GM12864 (cell line): ENCODE results near the gene SMC3.
A peak's percentile ranks its signal among the peaks of the same experiment; 100 is the strongest.
"Not testable (repeated sequence)": the region's sequence is repeated elsewhere in the genome, so short reads cannot be mapped to it uniquely, and the experiment has no call there.

Source experiments
- DNase-seq: peaks from one replicate; pipeline ENCODE4 v3.0.0-alpha.2; 2011; ENCODE audit warnings: low read depth
- H3K4me3 ChIP-seq: 2 replicates; pipeline ENCODE4 v1.5.1; 2011; ENCODE audit warnings: mild to moderate bottlenecking, low read depth, low read length, control low read depth
- TF ChIP-seq, protein P1 (sequence below): IDR thresholded peaks from 2 replicates; pipeline ENCODE4 v1.5.1; 2011; ENCODE audit warnings: low read depth, mild to moderate bottlenecking, moderate library complexity, low read length, control low read depth, inconsistent platforms; ENCODE audit errors: missing control alignments

The SMC3 gene

DNA sequence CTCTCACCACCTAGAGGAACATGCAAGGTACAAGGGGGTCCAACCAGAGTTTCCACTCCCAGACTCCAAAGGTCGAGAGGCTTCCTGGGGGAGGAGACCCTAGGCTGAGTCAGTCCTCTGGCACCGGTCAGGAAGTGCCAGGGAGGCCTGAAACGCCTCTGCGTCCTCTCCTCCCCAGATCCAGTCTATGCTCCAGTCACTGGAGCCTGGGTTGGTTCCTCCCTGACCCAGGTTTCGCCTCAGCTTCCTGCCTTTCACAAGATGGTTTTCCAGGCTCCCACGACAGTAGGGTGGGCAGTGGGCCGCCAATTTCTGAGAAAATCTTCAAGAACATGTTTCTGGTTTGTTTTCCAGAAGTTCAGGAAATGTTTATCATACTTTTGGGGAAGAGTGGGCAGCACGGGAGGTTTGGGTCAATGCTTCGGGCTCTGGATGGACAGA lies 39.7 kb upstream of the SMC3 start:
- TF ChIP-seq, protein P1, sequence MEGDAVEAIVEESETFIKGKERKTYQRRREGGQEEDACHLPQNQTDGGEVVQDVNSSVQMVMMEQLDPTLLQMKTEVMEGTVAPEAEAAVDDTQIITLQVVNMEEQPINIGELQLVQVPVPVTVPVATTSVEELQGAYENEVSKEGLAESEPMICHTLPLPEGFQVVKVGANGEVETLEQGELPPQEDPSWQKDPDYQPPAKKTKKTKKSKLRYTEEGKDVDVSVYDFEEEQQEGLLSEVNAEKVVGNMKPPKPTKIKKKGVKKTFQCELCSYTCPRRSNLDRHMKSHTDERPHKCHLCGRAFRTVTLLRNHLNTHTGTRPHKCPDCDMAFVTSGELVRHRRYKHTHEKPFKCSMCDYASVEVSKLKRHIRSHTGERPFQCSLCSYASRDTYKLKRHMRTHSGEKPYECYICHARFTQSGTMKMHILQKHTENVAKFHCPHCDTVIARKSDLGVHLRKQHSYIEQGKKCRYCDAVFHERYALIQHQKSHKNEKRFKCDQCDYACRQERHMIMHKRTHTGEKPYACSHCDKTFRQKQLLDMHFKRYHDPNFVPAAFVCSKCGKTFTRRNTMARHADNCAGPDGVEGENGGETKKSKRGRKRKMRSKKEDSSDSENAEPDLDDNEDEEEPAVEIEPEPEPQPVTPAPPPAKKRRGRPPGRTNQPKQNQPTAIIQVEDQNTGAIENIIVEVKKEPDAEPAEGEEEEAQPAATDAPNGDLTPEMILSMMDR = no peak
- no peak for DNase-seq
- H3K4me3 ChIP-seq = no peak overlapping the region

DNA sequence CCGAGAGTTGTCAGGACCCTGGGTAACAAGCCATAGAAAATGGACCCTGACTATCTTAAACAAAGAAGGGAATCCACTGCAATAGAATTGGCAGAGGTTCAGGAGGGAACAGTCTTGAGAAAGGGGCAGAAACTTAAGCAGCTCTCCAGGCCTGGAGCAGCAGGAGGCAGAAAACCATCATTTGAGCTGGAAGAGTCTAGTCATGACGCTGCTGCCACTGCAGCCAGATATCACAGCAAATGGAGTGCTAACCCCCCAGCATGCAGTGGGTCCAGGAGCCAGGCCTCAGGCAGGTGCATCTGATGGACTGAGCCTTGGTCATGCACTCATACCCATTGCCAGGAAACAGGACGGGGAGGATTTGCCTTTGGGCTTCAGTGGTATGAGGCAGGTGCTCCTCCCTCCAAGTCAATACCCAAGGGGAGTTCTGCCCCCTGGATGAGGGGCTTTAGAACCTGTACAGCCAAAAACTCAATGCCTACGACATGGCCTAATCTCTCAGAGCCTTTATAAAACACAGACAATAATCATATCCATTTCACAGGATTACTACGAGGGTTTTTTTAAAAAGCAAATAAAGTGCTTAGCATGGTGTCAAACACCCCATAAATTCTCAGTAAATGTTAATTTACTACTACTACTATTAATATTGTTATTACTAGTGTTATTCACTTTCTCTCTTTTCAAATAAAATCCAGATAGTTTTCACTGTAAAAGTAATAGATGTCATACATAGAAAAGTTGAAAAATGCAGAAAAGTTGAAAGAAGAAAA lies 39.1 kb upstream of the SMC3 start:
- H3K4me3 ChIP-seq = no peak overlapping the region

DNA sequence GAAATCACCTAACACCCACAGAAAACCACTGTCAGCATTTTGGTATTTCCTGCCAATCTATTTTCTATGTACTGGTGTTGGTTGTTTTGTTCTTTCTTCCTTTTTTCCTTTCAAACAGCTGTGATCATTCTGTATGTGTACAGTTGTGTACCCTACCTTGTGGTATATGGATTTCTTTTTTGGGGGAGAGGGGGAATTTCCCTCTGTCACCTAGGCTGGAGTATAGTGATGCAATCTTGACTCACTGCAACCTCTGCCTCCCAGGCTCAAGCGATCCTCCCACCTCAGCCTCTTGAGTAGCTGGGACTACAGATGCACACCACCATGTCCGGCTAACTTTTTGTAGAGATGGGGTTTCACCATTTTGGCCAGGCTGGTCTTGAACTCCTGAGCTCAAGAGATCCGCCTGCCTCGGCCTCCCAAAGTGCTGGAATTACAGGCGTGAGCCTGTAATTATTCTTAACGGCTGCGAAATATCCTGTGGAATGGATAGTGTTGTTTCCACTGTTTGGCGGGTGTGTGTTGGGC lies 38.4 kb upstream of the SMC3 start:
- not testable (repeated sequence) for H3K4me3 ChIP-seq
- peak; percentile 74 for DNase-seq

More for the DNA sequence above, 39.1 kb upstream of the SMC3 start:
- TF ChIP-seq, protein P1 = no peak
- no peak for DNase-seq

DNA sequence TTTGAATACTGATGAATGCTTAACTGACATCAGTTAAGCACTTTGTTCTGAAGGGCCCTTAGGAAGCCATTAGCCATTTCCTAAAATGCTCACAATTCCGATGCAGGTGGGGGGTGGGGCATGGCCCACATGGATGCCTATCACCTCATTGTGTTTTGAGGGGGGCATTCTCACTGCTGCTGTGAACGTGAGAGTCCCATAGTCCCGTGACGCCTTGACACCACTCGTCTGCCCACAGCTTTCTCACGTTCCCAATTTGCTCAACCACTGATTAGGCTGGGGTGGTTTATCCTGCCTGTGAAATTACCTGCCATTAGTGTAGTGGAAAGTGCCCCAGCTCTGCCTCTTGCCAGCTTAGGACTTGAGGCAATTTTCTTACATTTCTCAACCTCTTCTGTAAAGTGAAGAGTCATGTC lies 37.9 kb upstream of the SMC3 start:
- H3K4me3 ChIP-seq = no peak overlapping the region

DNA sequence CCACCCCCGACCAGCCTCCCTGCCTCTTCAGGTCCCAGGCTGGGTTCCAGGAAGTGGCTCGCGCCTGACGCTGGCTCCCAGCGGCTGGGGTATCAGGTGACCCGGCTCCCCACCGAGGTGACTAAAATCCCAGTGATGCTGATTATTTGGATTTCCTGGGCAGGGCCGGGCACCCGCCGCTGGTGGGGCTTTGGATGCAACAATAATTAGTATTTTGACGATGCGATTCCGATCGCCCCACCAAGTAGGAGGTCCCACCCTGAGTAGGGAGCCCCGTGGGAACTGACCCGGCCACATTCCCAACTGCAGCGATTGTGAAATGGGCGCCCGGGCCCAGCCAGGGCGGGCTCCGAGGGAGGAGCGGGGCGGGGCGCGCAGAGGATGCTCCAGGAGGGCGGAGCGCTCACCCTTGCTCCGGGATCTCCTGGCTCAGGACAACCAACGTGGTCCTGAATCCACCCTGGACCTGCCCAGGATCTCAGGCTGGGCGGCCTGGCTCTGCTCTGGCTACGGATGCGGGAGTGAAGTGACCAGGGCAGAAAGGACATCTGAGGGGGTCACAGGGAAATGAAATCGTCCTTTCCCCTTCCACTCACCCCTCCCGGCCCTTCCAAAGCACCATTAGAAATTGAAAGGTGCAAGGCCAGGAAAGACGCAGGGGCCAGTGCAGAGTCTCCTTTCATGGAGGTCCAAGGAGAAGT lies 37.2 kb upstream of the SMC3 start:
- TF ChIP-seq, protein P1 = no peak
- no peak for DNase-seq
- no peak overlapping the region for H3K4me3 ChIP-seq

More for the DNA sequence above, 37.9 kb upstream of the SMC3 start:
- DNase-seq = peak; percentile 30
- TF ChIP-seq, protein P1 = no peak

DNA sequence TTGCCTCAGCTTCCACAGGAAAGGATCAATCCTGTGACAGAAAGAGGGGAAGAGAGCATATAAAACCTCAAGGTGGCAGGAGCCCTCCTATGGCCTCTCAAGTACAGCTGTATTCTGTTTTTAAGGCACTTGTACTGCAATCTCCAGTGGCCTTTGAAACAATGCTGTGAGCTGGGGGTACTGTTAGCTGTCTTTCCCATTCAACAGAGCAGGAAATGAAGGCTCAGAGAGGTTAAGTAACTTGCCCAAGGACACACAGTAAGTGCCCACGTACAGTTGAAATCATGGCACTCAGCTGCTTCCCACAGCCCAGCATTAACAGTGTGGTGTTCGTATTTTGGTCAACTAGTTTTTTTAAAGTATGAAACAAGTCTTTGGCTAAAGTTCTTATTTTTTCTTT lies 35.8 kb upstream of the SMC3 start:
- H3K4me3 ChIP-seq = no peak overlapping the region
- TF ChIP-seq, protein P1 = no peak
- DNase-seq = no peak

DNA sequence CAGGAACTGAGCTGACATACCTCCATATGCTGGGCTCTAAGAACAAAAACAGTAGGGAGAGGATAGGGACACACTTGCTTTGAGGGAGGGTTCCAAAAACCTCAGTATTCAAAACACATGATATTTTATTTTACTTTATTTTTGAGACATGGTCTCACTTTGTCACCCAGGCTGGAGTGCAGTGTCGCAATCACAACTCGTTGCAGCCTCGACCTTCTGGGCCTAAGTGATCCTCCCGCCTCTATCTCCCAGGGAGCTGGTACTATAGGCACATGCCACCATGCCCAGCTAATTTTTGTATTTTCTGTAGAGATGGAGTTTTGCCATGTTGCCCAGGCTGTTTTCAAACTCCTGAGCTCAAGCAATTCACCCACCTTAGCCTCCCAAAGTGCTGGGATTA lies 34.9 kb upstream of the SMC3 start:
- DNase-seq, H3K4me3 ChIP-seq: not testable (repeated sequence)
